Mesenchymal stem cell (in vitro differentiated cells and primary cell): ENCODE measurements around the gene GDPGP1.

ENCODE experiments used
- DNase-seq: peaks from one replicate; pipeline ENCODE4 v3.0.0-alpha.2; 2013
- H2AFZ ChIP-seq: one replicate; pipeline ENCODE4 v1.6.1; 2013; ENCODE audit warnings: low read depth, mild to moderate bottlenecking, control low read depth, inconsistent platforms, low read length, moderate library complexity
- H2AK5ac ChIP-seq: 2 replicates; pipeline ENCODE4 v1.6.1; 2013; ENCODE audit warnings: low read length, moderate library complexity, mild to moderate bottlenecking, inconsistent platforms; ENCODE audit not compliant: severe bottlenecking
- H2BK120ac ChIP-seq: one replicate; pipeline ENCODE4 v1.6.1; 2013; ENCODE audit warnings: low read depth, mild to moderate bottlenecking, inconsistent platforms, low read length, moderate library complexity
- H2BK12ac ChIP-seq, 2 experiments: one replicate each; pipeline ENCODE4 v1.6.1; 2013; ENCODE audit warnings: inconsistent platforms in 2 of 2, low read length in 2 of 2, mild to moderate bottlenecking in 2 of 2, moderate library complexity in 2 of 2, control low read depth in 1 of 2
- H2BK15ac ChIP-seq: one replicate; pipeline ENCODE4 v1.6.1; 2013; ENCODE audit warnings: mild to moderate bottlenecking, low read depth, inconsistent platforms; ENCODE audit not compliant: poor library complexity, severe bottlenecking
- H2BK5ac ChIP-seq: 2 replicates; pipeline ENCODE4 v1.6.1; 2013; ENCODE audit warnings: low read depth, mild to moderate bottlenecking, low read length, control low read depth, inconsistent platforms; ENCODE audit not compliant: poor library complexity, severe bottlenecking
- H3K14ac ChIP-seq, 2 experiments: one replicate each; pipeline ENCODE4 v1.6.1; 2013; ENCODE audit warnings: inconsistent platforms in 2 of 2, low read length in 2 of 2, control low read depth in 1 of 2, mild to moderate bottlenecking in 1 of 2, moderate library complexity in 1 of 2
- H3K18ac ChIP-seq, 2 experiments: one replicate each; pipeline ENCODE4 v1.6.1; 2013; ENCODE audit warnings: inconsistent platforms in 2 of 2, low read length in 2 of 2, control low read depth in 1 of 2, low read depth in 1 of 2, mild to moderate bottlenecking in 1 of 2
- H3K23ac ChIP-seq, 2 experiments: one replicate each; pipeline ENCODE4 v1.6.1; 2013; ENCODE audit warnings: inconsistent platforms in 2 of 2, low read length in 2 of 2, mild to moderate bottlenecking in 2 of 2, moderate library complexity in 2 of 2, control low read depth in 1 of 2
- H3K27ac ChIP-seq: 2 replicates; pipeline ENCODE4 v1.5.1; 2013; ENCODE audit warnings: mild to moderate bottlenecking, moderate library complexity, low read length, control low read depth, inconsistent platforms; ENCODE audit not compliant: poor library complexity, severe bottlenecking
- H3K27me3 ChIP-seq, 2 experiments: 2 replicates each; pipeline versions ENCODE4 v1.6.1 to v1.7.0; 2013; ENCODE audit warnings: low read length in 2 of 2, mild to moderate bottlenecking in 2 of 2, moderate library complexity in 2 of 2, control low read depth in 1 of 2, inconsistent platforms in 1 of 2; ENCODE audit not compliant: control insufficient read depth in 1 of 2, insufficient read depth in 1 of 2
- H3K36me3 ChIP-seq, 2 experiments: 2 replicates each; pipeline versions ENCODE4 v1.6.1 to v1.7.0; 2013; ENCODE audit warnings: low read length in 2 of 2, control low read depth in 1 of 2, inconsistent platforms in 1 of 2, low read depth in 1 of 2, mild to moderate bottlenecking in 1 of 2; ENCODE audit not compliant: insufficient read depth in 2 of 2, control insufficient read depth in 1 of 2
- H3K4ac ChIP-seq, 2 experiments: one replicate each; pipeline ENCODE4 v1.6.1; 2013; ENCODE audit warnings: inconsistent platforms in 2 of 2, low read length in 2 of 2, mild to moderate bottlenecking in 2 of 2, moderate library complexity in 2 of 2, control low read depth in 1 of 2, low read depth in 1 of 2
- H3K4me1 ChIP-seq: 2 replicates; pipeline ENCODE4 v1.6.1; 2013; ENCODE audit warnings: low read depth, low read length, control low read depth; ENCODE audit not compliant: control insufficient read depth, insufficient read depth
- H3K4me2 ChIP-seq: 2 replicates; pipeline ENCODE4 v1.6.1; 2013; ENCODE audit warnings: low read length, mild to moderate bottlenecking, inconsistent platforms; ENCODE audit not compliant: poor library complexity, severe bottlenecking
- H3K4me3 ChIP-seq, 2 experiments: 2 replicates each; pipeline versions ENCODE4 v1.5.1 to v1.7.0; 2013; ENCODE audit warnings: low read length in 2 of 2, mild to moderate bottlenecking in 2 of 2, control low read depth in 1 of 2, low read depth in 1 of 2; ENCODE audit not compliant: insufficient read depth in 1 of 2
- H3K79me1 ChIP-seq: replicated peaks from 2 replicates; pipeline ENCODE4 v1.6.1; 2013; ENCODE audit warnings: mild to moderate bottlenecking, control low read depth, low read length, inconsistent platforms; ENCODE audit not compliant: poor library complexity, severe bottlenecking
- H3K9ac ChIP-seq: 2 replicates; pipeline ENCODE4 v1.7.0; 2013; ENCODE audit warnings: mild to moderate bottlenecking, low read length, moderate library complexity
- H3K9me3 ChIP-seq: 2 replicates; pipeline ENCODE4 v1.7.0; 2013; ENCODE audit warnings: mild to moderate bottlenecking, low read length; ENCODE audit not compliant: control insufficient read depth
- H4K8ac ChIP-seq: one replicate; pipeline ENCODE4 v1.6.1; 2013; ENCODE audit warnings: inconsistent platforms, mild to moderate bottlenecking, low read length, moderate library complexity
- H4K91ac ChIP-seq: one replicate; pipeline ENCODE4 v1.6.1; 2013; ENCODE audit warnings: mild to moderate bottlenecking, low read length, inconsistent platforms
- WGBS: methylation state at CpG from one replicate; pipeline ENCODE4 v1.1.7; 2013; ENCODE audit warnings: mixed read lengths; 5-methylcytosine and 5-hydroxymethylcytosine counted together

GDPGP1 gene

DNA sequence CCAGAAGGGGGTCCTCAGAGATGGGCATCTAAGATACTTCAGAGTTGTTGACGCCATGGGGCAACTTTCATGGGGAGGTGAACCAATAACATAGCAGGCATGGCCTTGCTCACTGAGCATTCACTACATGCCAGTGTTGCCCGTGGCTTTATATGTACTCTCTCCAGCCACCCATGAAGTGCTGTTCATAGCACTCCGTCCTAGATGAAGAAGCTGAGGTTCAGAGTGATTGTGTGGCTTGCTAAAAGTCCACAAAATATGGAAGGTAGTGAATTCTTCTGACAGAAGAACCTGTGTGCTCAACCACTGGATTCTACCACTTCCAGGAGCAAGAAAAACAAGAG, 42.7 kb upstream of the GDPGP1 start:
- Histone ChIP-seq H3K4me2 (no peak overlapping the region), H3K18ac (no peak overlapping the region), H3K79me1 (peaks cover 31% of the 10 kb centered on the region), H3K4ac (no peak overlapping the region), H3K23ac (no peak overlapping the region), H3K27me3 (no peaks in the 10 kb centered on the region), H2BK5ac (no peak overlapping the region), H2BK15ac (no peak overlapping the region), H2BK12ac (no peak overlapping the region), H3K9ac (no peak overlapping the region), H2BK120ac (no peak overlapping the region), H3K4me1 (peaks cover 23% of the 10 kb centered on the region), H2AK5ac (no peak overlapping the region), H4K8ac (no peak overlapping the region), H3K9me3 (no peaks in the 10 kb centered on the region), H3K36me3 (no peaks in the 10 kb centered on the region), H3K4me3 (no peak overlapping the region), H4K91ac (no peak overlapping the region), H3K14ac (no peak overlapping the region), H3K27ac (no peak overlapping the region), H2AFZ (no peak overlapping the region)
- 100% methylated on average over 3 of the region's 3 CpGs for WGBS
- no peak for DNase-seq

DNA sequence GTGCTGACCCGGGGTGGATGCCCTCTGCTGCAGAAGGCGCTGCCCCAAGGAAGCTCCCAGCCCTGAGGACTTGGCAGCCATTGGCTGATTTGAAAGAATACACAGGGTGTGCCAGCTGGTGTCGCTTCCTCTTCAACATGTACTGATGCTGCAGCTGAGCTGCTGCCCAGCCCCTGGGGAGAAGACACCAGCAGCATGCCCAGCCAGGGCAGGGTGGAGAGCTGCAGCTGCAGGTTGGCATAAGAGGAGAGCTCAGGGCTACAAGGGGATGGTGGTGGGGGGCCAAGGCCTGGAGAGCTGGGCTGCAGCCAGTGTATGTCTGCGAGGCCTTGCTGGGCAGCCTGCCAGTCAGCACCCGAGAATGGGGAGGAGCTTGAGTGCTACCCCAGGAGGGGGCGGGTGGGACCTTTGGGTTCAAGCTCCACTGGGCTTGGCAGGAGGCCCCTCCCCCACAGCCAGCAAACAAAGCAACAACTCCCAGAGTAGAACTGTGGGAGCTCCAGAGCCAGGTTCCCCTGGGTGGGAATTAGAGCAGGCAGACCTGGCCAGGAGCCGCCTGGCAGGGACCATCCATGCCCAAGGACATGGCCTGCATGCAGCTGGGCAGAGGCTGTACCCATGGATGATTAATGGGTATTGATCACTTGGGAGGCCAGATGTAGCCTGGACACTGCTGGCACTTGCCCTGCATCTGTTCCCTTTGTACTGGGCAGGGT, 42.1 kb upstream of the GDPGP1 start:
- Histone ChIP-seq H3K4me3 (peak overlapping the region in 1 of 2 experiments; percentile 7), H3K27ac (peak overlapping the region; percentile 47), H2AFZ (no peak overlapping the region), H3K14ac (peak overlapping the region in 1 of 2 experiments; percentile 82), H3K4me1 (peaks cover 23% of the 10 kb centered on the region), H3K27me3 (no peaks in the 10 kb centered on the region), H3K4ac (peak overlapping the region in 1 of 2 experiments; percentile 85), H3K9me3 (no peaks in the 10 kb centered on the region), H3K4me2 (no peak overlapping the region), H2BK120ac (no peak overlapping the region), H4K91ac (peak overlapping the region; percentile 19), H3K23ac (no peak overlapping the region), H3K36me3 (no peaks in the 10 kb centered on the region), H4K8ac (peak overlapping the region; percentile 59), H3K18ac (peak overlapping the region in 1 of 2 experiments; percentile 95), H2BK12ac (peak overlapping the region in 1 of 2 experiments; percentile 64), H2BK15ac (no peak overlapping the region), H3K79me1 (peaks cover 31% of the 10 kb centered on the region), H3K9ac (no peak overlapping the region), H2BK5ac (no peak overlapping the region), H2AK5ac (peak overlapping the region; percentile 81)
- no peak for DNase-seq
- 83% methylated on average over 7 of the region's 7 CpGs for WGBS

DNA sequence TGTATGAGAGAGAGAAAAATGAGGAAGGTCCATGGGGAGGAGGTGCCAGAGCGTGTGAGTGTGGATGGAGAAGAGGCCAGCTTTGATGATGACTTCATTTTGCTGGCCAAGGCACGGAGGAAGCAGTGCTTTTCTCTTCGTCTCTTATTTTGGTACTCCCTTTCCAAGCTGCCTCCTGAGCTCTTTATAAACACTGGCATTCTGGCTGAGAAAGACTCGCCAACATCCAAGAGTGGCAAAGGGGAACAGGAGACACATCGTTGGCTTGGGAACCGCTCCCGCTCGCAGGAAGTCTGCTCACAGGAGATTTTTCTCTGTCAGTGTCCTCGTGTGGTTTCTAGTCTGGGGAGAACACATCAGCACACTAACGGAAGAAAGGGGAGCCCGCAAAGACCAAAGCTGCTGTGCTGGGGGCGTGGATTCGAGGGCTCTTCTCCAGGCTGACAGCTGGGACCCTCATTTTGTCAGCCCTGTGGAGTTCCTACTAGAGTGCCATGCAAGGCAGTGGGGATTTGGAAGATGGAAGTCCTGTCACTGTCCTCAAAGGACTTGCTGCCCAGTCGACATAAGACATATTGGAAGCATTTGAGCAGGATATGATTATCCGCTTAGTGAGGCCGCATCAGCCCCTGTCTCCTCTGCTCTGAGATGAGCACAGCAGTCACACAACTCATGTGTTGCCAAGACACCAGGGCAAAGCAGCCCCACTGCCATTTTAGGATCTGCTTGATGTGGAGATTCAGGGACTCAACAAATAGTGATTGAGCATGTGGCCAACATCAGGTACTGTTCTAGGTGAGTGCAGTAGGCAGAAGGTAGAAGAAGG, 40.8 kb upstream of the GDPGP1 start:
- H3K4ac ChIP-seq, result no peak overlapping the region
- H3K4me2 ChIP-seq, result no peak overlapping the region
- no peaks in the 10 kb centered on the region for H3K36me3 ChIP-seq
- DNase-seq, result no peak
- peaks cover 23% of the 10 kb centered on the region for H3K4me1 ChIP-seq
- no peak overlapping the region for H4K91ac ChIP-seq
- no peak overlapping the region for H2BK5ac ChIP-seq
- no peaks in the 10 kb centered on the region for H3K9me3 ChIP-seq
- no peak overlapping the region for H3K4me3 ChIP-seq
- H3K18ac ChIP-seq, result no peak overlapping the region
- H2BK120ac ChIP-seq, result no peak overlapping the region
- H4K8ac ChIP-seq, result no peak overlapping the region
- no peak overlapping the region for H3K23ac ChIP-seq
- H3K27me3 ChIP-seq, result no peaks in the 10 kb centered on the region
- H2BK12ac ChIP-seq, result peak overlapping the region in 1 of 2 experiments; percentile 49
- WGBS, result 89% methylated on average over 16 of the region's 16 CpGs
- peak overlapping the region; percentile 96 for H2AK5ac ChIP-seq
- H2AFZ ChIP-seq, result no peak overlapping the region
- H3K79me1 ChIP-seq, result peaks cover 29% of the 10 kb centered on the region
- H3K27ac ChIP-seq, result no peak overlapping the region
- no peak overlapping the region for H3K9ac ChIP-seq
- no peak overlapping the region for H3K14ac ChIP-seq
- H2BK15ac ChIP-seq, result no peak overlapping the region

DNA sequence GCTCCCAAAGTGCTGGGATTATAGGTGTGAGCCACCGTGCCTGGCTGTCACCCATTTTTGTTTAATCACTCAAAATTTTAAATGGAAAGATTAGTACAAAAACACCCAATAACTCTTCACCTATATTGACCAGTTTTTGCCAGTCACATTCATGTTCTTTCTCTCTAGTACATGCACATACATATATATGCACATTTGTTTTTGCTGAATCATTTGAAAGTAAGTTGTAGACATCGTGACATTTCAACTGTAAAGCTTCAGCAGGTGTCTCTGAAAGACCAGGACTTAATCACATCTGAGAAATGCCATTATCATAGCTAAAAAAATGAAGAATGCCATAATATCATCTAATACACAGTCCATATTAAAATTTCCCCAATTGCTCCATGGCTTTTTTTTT, 39.4 kb upstream of the GDPGP1 start:
- H3K27ac ChIP-seq, result no peak overlapping the region
- no peak for DNase-seq
- peaks cover 25% of the 10 kb centered on the region for H3K4me1 ChIP-seq
- H3K18ac ChIP-seq, result no peak overlapping the region
- H3K36me3 ChIP-seq, result no peaks in the 10 kb centered on the region
- peaks cover 34% of the 10 kb centered on the region for H3K79me1 ChIP-seq
- no peak overlapping the region for H4K8ac ChIP-seq
- H2BK120ac ChIP-seq, result no peak overlapping the region
- H3K14ac ChIP-seq, result no peak overlapping the region
- whole genome bisulfite sequencing, result 100% methylated on average over 2 of the region's 2 CpGs
- H3K4me3 ChIP-seq, result no peak overlapping the region
- H2BK15ac ChIP-seq, result no peak overlapping the region
- H3K9me3 ChIP-seq, result no peaks in the 10 kb centered on the region
- no peaks in the 10 kb centered on the region for H3K27me3 ChIP-seq
- H2AK5ac ChIP-seq, result no peak overlapping the region
- H3K4me2 ChIP-seq, result no peak overlapping the region
- no peak overlapping the region for H3K4ac ChIP-seq
- no peak overlapping the region for H3K23ac ChIP-seq
- H2BK12ac ChIP-seq, result no peak overlapping the region
- H3K9ac ChIP-seq, result no peak overlapping the region
- no peak overlapping the region for H2AFZ ChIP-seq
- H4K91ac ChIP-seq, result no peak overlapping the region
- no peak overlapping the region for H2BK5ac ChIP-seq
